Mucosa of gallbladder (tissue), 1 donor: Measurements from ENCODE around the gene IFIT3. TPM values are rescaled to one million over a fixed set of nuclear protein-coding genes. Genes with fewer than 3 reads are reported as not detected.
A peak's percentile ranks its signal among the peaks of the same experiment; 100 is the strongest.

Experiments used
- DNase-seq: peaks from one replicate; pipeline ENCODE4 v3.0.0-alpha.2; 2020; ENCODE audit warnings: low spot score
- total RNA-seq: library from RNA; stranded (reverse); gene quantifications from one replicate; pipeline ENCODE4 v1.2.1, GENCODE V29; 2021
- donor health status: DM: no; HTN: no; CAD: no.

The IFIT3 gene
- total RNA-seq, 1 donor from 2014 or later: 11.1 TPM

DNA sequence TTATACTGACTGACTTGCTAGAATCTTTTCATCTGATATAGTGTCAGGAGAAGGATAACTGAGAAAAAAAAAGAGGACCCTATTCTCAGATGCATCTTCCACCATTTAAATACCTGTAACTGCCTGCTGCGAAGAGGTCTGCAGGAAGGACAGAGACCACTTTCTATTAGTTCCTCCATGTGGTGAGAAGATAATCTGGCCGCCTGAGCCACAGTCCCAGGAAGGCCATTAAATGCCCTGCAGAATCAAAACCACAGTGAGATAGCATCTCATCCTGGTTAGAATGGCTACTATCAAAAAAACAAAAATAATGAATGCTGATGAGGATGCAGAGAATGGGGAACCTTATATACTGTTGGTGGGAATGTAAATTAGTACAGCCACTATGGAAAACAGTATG is 30.2 kb downstream of the IFIT3 start:
- no peak for DNase-seq

DNA sequence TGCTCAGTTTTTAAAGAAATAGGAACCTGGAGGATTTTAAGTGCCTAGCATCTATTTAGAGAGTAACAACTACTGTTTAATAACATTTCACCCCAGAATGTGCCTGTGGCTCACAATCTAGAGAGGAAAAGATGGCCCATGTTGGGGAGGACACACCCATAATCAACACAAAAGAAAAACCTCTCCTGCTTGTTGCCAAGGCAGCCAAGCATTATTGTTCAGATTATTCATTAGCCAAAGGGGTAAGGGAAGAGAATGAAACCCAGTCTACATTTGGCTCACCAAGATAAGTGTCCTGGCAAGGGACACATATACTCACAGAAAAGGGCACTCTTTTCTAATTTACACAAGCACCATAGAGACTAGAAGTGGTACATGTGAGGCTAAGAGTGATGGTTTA is 32.4 kb downstream of the IFIT3 start:
- no peak for DNase-seq

DNA sequence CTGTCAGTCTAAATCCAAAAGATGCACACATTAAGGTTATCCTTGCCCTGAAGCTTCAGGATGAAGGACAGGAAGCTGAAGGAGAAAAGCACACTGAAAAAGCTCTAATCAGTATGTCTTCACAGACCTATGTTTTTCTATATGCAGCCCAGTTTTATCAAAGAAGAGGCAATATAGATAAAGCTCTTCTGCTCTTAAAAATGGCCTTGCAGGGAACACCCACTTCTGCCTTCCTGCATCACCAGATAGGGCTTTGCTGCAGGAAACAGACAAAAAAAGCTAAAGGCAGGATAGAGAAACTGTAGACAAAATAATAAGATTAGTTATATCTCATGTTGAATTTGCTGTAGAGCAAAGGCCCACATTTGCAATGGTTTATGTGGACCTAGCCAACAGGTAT is 35.1 kb downstream of the IFIT3 start:
- no peak for DNase-seq

DNA sequence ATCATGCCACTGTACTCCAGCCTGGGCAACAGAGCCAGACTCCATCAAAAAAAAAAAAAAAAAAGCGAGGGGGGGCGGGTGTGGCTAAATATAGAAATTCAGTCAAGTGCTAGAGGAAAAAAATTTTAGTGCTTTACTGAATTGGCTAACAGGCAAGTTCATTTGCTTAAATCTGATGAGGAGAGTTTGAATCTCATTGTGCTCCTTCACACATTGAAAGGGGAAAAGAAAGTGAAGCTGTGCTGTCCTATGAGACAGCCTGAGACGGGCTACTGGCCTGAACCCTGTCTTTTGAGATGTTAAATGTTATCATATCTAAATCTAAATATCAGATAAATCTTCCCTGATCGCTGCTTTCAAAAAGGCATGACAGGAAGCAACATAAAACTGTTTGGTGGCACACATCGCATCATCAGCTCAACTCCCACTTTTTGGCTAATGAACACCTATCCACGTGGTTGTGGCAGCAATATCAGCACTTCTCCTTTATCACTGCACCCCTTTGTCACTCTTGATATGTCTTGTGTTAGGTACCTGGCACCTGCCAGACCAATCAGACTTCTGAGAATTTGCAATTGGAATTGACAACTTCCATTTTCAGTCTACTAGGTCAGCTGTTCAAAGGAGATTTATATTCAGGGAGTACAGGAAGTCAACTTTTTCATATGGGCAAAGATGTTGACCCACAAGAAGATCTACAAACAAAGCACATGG is 36.1 kb downstream of the IFIT3 start:
- DNase-seq: no peak

DNA sequence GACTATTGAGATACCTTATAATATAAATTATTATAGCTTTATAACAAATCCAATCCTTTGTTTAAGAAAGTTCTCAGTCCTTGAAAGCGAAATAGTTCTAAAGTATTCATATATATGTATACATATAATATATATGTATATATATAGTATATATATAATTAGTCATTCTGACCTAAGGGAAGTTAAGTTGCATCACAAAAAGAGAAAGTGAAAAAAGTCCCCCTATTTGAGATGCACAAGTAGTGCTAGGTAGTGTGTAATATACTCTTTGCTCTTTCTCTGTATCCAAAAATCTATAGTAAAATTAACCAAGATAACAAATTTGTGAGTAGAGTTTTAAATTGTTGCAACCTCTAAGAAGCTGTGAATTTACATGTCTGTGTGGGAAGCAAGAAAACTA is 36.7 kb downstream of the IFIT3 start:
- no peak for DNase-seq

DNA sequence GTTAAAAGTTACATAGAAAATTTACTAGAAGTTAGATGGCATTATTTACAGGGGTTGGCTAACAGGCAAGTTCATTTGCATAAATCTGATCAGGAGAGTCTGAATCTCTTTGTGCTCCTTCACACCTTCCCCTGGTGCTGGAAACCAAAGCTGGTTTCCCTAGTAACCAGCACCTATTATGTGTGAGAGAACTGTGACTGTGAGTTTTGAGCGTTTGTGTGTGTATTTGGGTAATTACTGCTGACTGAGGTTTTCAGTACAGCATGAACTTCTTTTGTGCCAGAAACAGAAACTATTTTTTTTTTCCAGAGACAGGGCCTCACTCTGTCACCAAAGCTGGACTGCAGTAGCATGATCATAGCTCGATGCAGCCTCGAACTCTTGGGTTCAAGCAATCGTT is 39.7 kb downstream of the IFIT3 start:
- DNase-seq: no peak

DNA sequence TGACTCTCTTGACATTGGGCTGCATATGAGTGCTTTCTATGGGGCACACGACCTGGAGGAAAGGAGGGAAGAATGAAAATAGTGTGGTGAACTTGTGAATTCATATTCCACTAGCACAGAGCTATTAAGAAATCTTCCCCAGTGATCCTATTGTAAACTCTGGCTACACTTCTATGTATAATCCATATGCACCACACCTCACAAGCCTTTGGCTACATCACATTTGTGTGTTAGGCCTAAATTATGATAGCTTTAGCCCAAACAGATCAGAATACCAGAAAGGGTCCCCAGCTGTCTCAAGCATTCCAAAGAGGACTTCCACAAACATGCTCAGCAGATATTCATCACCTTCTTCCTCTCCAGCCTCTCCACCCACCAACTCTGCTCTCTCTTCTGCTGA is 40.3 kb downstream of the IFIT3 start:
- no peak for DNase-seq

DNA sequence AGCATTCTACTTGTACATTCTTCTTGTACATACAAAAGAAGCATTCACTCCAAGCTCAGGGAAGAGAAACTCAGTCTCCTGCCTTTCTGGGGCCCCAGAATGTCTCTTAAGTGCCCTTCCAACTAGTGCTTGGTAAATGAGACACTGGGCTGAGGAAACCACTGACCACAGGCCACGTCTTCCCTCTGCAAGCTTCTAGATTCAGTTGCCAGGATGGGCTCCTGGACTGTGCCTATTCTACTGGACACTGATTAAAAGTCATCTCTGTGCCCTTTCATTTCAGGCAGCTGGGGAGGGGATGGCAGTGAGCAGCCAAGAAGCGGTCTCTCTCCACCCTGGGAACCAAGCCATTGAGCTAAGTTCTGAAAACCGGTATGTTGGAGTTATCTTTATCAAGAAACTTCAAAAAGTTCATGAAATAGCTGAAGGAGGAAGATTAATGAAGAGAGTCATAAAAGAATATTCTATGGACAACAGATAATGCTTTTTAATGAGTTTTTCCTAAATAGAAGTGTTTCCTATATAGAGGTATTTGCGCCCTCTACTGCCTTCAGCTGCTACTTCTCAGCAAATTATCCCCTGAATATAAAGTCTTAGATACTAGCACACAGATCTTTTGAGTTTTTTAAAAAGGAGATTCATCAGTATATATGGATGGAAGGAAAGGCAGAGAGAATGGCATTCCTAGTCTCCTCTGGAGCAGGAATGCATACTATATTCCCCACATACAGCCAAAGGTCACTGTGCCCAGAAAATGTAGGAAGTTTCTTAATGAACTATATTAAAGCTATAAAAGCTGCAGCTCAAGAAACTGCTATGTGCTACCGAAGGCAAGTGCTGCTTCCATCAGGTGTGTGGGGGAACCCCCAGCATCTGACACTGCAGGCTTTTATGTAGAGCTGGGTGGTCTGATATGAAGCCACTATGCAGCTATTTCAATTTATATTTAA is 41.6 kb downstream of the IFIT3 start:
- DNase-seq: no peak

DNA sequence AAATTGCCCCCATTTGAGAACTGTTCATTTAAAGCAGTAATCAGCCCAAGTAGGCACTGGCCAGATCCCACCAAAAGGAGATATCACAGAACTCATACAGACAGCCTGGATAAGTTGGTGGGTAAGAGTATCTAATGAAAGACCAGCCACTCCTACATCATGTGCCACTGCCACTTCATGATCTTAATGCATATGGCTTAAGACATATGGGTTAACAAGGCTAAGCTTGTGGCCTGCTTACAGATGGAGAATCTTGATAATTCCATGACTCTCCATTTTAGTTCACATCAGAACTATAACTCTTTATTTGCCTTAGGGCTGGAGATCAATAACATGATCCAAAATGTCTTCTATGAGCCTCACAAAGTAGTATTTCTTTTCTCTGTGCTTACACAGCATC is 43.3 kb downstream of the IFIT3 start:
- DNase-seq: no peak

DNA sequence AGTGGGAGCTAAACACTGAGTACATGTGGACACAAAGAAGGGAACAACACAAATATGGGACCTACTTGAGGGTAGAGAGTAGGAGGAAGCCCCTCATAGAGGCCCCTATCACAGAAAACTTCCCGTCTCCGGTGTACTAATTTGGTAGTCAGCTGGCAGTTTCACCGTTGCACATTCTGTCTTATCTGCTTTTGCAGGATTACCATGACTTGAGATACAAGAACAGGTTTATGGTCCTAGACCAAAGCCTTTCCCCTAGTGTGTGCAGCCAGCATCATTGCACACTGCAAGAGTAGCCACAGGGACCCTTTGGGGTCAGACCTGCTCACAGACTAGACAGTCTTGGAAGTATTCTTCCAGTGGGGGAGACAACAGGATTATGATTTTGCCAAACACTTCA is 44.2 kb downstream of the IFIT3 start:
- no peak for DNase-seq

DNA sequence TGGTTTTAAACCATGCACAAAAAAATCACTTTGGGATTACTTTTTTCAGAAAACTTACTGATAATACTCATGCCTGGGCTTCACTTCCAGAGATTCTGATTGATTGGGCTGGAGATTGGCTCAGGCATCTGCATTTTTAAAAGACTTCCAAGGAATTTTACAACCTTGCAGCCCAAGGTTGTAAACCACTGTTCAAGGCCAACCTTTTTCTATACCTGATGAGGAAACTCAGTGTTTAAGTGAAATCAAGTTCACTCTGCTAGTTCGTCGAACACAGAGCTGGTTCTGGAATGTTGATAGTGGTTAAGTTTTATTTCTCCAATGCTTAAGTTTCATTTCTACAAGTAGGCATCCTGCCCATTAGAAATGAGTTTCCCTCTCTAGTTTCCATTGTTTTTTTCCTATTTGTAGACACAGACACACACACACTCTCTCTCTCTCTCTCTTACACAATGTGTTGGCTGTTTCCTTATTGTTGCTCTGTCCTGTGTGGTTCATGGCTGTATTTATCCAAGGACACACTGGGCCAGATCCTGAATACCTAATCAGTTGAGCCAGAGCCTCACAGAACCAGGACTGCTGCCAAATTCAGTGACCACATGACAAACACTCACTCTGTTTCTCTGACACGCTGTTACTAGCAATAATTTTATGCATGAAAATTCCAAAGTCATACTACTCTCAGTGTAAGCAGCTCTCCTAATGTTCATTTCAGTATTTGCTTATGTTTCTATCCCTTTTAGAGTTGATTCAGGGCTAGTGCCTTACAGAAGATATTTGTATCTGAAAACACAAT is 46.3 kb downstream of the IFIT3 start:
- peak; percentile 93 for DNase-seq

DNA sequence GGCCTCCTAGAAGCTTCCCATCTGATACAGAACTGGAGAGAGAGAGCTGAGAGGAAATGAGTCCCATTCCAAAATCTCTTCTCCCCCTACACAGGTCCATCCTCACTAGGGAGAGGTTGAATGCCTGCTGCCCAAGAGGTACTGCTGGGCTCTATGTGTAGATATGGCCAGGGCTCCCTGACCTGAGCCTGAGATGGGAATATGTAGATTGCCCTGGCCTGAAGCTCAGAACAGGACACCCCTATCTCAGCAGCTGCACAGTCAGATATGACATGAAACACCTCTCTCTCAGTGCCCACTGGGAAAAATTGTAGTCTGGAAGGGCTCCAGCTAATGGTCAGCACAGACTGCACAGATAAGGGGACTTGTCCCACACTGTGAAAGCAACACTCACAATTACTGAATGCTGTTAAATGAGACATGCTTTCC is 46.9 kb downstream of the IFIT3 start:
- DNase-seq: no peak

DNA sequence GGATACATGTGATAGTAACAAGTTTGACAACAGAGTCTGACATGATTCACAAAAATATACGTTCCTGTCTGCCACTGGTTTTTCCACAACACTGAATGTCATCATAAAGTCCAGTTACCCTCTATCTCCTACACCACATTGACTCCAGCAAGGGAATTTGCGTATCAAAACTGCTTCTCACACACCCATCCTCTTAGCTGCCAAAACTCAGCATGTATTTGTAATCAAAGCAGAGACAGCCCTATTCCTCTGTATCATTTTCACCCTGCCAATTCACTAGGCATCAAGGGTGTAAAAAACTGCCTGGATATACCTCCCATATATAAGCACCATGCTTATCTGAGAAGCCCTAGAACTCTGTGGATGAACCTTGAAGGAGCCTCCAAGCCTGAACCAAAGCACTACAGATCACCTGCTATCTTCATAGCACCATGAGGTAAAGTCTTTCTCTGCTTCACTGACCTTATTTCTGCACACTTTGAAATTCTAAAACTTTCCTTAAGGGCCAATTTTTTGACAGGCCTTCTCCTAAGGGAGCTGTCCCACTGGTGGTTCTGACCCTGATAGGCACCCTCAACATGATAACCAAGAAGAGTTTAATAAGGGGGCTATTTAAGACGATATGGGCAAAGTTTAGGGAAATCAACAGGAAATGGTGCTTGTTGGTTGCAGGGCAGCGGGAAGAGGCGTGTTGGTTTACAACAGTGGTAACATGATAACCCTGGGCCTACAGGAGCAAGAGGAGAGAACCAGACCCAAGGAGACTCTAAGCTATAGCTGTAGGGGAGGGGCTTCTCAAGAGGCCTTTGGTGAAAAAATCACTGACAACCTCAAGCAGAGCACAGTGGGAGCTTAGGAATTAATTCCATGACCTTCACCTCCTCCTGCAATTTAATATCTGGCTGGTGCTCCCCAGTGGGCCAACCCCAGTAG is 50.2 kb downstream of the IFIT3 start, which contains the start of gene IFIT1B:
Gene IFIT1B, plus strand, starts transcription at position 352 of the 933 bp plus-strand sequence. Its CDS starts 80 bp downstream, at position 432.
- DNase-seq: no peak

DNA sequence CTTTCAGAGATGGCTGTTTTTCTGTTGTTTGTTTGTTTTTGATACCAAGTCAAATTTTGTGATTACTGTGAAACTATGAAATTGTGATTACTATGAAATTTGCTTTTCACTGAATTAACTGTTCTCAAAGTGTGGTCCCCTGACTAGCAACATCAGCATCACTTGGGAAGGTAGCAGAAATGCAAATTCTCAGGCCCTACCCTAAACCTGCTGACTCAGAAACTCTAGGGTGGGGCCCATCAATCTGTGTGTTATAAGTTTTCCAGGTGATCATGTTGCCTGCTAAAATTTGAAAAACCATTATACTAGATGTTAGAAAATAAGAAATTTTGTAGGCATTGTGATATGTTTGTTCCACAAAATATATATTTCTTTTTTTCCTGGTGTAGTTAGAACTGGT is 51.3 kb downstream of the IFIT3 start:
- DNase-seq: no peak

DNA sequence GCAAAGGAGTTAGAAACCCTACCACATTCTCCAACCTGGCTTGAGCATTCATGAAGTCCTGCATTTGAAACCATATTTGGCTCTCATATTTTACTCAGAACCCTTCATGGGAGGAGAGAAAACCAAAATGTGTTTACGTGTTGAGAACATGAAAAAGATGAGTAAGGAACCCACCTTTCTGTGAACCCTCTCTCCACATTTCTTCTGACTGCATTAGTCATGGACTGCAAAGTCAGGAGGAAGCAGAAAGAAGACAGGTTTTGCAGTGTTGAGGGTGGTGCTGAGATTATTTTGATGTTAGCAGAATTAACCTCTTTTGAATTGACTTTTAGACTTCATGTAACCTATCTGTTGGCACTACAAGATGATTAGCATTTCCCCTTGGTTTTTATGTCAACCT is 55.0 kb downstream of the IFIT3 start:
- DNase-seq: no peak

DNA sequence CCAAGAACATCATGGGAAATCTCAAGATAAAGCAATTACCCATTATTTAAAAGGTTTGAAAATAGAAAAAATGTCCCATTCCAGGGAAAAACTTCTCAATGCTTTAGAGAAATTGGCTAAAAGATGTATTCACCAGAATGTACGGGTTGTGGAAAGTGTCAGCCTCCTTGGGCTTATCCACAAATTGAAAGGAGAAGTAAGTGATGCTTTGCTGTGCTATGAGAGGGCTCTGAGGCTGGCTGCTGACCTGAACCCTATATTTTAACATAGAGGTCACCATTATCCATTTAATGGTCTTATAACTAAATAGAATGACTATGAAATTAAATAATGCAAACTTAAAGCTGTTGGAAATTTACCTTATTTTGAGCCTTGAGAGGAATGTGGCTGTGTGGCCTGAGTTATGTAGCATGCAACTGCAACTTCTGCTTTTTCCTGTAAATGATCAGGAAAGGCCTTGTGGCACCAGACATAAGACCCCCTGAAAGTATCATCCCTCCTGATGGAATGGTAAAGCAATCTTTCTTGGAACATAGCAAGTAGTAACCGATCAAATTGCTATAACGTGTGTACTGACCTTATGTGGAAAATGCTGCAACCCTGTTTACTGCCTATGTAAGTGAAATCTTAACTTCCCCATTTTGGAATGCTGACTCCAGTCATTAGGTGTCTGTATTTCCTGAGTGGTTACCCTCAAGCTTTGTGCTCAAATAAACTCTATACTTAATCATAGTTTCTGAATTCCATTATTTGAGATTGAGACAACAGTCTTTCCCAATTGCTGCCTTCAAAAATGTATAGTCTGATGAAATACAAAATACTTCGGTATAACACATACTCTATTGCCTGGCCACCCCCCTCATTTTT is 56.9 kb downstream of the IFIT3 start:
- no peak for DNase-seq

DNA sequence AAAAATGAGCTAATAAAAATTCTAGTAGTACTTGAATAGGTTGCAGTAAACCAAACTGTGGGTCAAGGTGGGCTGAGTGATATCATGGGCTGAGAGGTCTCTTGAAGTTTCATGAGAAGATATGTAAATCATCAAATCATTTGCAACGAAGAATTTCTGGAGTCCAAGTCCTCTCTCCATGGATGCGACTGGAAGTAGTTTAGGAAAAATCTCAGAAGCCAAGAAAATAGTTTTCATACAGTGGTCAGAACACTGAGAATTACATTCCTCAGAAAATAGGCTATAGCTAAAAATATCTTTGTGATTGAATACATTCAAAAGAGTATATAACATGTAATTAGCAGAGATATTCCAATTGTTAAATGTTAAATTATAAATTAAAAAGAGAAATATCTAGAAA is 61.0 kb downstream of the IFIT3 start:
- no peak for DNase-seq

DNA sequence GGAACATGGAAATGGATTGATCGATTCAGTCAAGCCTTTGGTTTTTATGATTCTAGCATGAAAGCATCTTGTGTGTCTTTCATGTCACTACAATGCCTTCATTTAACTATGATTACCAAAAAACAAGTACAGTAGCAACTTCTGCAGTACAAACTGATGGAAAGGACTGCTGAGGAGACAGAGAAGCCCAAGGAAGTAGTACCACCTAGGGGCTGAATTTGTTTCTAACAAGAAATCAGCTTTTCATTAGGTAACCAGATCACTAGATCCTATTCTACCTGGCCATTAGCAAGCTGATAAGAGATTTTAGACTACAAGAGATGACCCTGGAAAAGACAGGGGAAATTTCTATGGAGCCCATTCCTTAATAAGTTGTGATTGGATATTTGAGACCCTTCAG is 61.5 kb downstream of the IFIT3 start:
- no peak for DNase-seq
